SK-N-DZ (cell line): ENCODE results near the gene PCTP.

Experiments used
- DNase-seq: peaks from one replicate; pipeline ENCODE4 v3.0.0-alpha.2; 2015; ENCODE audit warnings: low spot score

PCTP gene

DNA sequence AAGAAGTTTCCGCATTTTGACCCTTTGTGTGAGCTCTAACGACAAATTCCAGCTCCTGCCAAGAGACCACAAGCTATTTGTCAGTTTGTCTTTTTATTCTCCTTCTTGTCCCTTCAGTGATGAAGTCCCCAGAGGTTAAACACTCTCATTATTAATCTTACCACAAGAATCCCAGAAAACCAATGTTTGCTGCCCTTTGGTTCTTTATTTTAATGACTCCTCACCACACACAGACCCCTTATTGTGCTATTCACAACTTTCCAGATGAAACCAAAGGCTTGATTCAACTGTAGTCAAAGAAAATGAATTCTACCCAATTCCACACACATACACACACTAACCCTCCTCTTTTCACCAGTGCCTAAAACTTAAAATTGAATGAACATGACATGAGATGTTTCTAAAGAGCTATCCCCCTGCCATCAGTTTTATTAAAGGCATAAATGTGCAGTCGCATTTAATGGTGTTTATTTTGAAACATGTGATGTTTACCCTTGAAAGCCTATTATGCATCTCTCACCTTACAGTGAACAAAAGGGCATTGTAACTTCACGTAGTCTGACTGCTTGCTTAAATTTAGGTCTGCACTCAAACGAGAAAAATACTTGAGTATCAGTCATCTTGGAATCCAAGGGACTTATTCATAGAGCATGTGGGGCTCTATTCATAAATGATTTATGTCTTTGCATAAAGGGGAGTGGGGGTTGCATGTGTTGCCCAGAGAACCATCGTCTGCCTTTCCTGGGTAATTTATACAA is 44.1 kb downstream of the PCTP start:
- no peak for DNase-seq

DNA sequence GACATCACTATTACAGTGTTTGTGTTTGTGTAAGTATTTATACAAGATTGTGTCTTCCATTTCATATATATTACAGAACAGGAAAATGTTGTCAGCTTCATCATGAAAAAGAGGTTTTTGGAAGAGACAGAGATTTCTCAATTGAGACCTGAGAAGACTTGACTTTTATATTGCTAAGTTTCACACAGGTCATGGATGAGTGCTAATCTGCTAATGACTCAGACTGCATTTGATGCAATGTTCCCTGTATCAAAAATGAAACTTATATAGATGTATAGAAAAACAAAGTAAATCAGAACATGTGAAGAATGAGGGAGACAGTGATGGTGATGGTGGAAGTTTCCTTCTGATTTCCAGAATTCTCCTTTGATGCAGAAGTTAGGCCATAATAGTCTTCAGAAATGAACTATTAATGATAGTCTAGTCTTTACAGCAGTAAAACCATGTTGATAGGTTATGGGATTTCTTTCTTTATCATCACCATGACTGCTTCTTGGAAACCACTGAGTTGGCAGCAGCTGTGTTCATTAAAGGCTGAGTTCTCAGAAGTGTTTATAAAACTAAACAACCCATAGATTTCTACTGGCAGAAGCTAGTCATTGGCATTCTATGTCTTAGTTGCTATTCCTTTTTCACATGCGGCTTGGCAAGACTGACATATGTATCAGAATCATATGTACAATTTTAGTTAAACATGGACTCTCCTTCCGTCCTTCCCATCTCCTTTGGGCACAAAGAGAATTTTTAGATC is 56.1 kb downstream of the PCTP start:
- DNase-seq, result no peak

DNA sequence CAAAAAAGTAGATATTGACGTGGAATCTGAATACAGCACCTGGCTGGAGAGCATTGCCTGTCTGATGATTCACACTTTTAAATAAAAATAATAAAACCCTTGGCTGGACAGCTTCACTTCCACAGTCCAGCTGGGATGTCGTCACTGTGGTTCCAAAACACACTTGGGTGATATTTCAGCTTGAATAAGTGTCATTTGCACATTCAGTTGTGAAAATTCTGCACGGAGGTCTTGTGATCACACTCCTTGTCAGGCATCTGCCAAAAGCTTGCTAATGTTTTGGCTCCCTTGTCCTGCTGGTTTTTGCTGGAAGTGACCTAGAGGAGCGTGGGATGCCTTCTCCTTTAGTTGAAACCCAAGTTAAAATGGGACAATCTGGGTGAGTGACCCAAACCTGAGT is 60.7 kb downstream of the PCTP start:
- DNase-seq, result no peak

DNA sequence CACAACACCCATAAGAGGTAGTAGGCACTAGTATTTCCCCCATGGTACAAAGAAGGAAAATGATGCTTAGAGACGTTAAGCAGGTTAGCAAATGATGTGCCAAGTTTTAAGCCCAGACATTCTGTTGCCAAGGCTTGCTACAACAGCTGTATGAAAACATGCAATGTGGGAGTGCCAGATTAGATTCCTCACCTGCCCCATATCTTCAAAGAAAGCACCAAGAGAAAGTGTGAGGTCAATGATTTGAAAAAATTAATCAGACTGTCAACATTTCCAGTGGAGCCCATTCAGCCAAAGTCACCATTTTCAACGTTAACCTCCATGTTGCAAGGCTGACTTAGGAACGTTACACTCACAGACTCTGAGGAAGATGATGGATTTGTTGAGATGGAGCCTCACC is 61.5 kb downstream of the PCTP start:
- no peak for DNase-seq

DNA sequence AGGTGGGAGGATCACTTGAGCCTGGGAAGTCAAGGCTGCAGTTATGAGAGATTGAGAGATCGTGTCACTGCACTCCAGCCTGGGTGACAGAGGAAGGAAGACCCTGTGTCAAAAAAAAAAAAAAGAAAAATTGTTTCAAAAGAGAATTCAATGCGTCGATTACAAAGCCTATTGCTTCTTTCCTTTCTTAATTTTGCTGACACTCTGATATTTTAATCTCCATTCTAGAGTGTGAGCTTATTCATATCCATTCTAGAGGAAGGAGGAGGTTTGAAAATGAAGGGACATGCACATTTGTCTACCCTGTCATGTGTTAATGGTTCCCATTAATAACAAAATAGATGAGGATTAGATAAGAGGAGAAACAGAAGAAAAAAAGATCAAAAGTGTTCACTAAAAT is 63.1 kb downstream of the PCTP start:
- DNase-seq, result no peak

DNA sequence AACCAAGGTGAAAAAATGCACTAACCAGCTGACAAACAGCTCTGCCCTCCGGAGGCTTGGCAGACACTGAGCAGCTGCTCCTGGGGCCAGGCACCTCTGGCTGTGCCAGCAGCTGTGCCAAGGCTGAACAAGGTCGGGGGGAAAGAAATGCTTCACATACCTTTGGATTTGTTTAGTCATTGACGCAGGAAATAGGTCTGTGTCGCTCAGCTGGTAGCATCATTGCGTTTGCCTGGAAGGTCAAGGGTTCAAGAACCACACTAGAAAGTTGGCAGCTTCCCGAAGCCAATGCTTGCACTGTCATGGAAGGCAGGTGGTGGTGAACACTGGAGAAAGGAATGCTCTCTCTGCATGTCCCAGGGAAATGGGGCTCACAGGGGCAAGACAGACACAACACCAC is 63.5 kb downstream of the PCTP start:
- no peak for DNase-seq

DNA sequence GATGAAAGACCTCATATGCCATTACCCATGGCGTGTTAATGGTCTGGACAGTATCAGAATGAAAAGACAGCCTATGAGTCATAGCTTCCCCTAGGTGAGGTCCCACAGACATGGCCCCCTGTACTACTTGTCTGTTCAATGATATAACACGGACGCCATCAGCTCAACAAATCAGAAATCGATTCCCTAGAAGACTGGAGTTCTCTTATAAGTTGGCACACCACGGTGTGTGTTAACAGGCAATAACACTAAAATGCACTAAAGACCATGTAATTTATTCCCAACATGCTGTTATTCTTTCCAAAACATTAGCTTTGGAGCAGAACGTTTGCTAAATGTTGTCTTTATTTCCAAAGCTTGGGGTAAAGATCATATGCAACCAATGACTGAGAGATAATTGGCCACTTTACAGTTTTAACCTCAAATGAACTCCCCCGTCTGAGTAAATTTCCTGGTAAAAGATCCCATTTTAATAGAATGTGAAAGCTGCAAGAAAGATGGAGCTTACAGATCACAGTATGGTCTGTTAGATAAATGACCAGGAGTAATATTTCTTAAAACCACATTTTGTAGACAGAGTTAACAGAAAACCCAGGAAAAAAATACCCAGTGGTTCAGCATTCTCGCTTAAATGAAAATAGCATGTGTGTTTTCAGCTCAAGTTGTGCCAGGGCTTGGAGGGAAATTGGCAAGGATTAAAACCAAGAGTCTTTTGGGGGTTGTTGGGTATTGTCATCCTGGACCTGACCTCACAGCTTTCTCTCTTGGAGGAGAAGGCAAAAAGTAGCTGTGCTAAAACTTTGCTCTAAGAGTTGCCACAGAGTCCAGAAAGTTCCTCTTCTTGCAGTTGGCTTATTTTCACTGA is 65.9 kb downstream of the PCTP start:
- no peak for DNase-seq

DNA sequence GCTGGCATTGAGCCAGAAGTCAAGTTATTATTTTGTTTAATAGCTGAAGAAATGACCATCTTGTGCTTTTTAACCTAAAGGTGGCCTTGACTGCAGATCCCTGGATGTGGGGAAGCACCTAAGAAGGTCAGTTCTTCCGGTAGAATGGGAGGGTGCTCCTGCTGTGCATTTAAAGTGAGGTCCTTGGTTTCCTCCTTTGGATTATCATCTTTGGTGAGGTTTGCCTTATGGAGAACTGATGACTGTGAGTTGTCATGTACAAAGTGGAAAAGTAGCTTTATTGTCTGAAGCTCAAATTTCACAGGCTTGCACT is 66.5 kb downstream of the PCTP start:
- DNase-seq, result no peak

DNA sequence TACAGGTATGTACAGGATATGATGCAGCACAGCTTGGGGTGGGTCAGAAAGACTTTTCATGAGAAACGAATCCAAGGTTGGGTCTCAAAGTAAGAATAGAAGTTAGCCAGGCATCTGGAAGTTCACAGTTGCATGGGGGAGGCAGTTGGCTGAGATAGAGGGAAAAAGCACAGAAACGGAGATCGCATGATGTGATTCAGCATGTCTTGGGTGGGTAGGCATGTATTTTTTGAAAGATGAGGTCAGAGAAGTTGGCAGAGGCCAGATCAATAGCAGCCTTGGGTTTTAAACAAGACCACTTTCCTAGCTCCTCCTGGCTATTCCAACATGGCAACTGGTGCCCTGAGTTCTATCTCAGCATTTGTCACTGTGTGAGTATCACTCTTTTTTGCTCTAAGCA is 67.2 kb downstream of the PCTP start:
- DNase-seq, result no peak

DNA sequence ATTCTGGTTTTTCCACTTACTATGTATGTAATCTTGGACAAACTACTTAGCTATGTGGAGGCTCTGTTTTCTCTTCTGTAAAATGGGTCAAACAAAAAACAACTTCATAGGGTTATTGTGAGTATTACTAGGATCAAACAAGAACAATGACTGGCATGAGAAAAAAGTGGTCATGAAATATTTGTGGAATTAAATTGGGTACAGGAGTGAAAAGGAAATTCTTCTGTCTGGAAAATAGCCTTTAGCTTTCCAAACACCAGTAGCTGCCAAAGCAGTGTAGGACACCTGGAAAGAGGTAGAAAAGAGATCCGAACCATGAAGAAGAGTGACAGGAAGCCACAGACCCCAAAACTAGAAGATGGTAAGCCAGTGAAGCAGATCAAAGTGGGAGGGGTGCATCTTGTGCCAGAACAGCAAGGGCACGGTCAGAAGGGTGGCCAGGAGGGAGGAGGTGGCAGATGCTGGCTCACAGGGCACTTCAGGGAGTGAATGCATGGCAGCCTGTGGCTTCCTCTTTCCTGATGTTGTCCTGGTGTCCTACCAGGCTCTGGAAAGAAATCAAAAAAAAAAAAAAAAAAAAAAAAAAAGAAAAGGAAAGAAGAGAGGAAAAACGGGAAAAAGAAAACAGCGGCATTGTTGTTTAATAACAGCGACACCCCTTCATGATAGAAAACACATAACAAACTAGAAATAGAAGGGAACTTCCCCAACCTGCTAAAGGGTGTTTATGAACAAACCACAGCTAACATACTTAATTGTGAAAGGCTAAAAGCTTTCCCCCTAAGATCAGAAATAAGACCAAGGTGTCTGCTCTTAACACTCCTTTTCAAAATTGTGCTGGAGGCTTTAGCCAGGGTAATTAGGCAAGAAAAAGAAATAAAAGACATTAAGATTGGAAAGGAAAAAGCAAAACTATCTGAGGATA is 67.9 kb downstream of the PCTP start:
- no peak for DNase-seq

DNA sequence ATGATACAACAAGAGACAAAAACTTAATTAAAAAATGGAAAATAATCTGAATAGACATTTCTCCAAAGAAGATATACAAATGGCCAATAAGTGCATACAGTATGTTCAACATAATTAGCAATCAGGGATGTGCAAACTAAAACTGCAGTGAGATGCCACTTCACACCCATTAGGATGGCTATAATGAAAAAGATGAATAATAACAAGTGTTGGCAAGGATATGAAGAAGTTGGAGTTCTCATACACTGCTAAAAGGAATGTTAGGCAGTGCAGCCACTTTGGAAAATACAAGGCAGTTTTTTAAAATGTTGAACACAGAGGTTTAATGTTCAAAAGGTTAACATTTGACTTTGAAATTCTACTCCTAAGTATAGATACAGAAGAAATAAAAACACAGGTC is 69.8 kb downstream of the PCTP start:
- no peak for DNase-seq

DNA sequence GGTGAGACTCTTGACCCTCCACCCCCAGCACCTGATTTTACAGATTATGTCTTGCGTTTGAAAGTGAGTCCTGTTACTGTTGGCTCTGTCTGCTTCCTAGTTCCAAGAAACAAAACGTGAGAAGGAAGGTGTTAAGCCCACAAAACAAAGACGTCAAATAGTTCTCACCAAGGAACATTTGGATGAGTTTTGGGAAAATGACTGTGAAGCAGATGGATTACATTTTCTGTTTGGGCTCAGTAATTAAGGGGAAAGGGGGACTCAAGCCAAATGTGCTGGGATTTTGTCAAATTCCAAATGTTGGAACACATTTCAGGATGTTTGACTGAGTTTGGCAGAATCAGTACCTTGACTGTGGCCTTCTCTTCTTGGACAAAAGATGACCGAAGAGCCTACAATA is 71.2 kb downstream of the PCTP start:
- no peak for DNase-seq

DNA sequence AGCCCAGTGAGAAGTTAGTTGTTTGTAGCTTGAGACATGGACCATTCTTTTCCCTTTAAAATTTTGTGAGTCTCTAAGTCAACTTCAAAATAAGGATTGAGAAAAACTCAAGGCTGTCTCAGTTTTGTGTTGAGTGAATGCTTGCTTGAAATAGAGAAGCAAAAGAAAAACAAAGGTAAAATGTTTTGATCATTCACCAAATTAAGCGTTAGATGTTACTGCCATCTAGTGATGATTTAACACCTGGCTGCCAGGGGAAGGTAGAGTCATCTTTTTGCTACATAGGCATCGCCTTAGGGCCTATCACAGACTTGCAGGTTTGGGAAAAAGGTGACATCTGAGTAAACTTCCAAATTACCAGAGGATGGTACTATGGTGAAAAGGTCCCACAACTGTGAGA is 74.4 kb downstream of the PCTP start:
- DNase-seq, result no peak
